Psoas muscle (tissue), 8 donors: ENCODE measurements around the gene PIGQ. TPM values are rescaled to one million over a fixed set of nuclear protein-coding genes. Genes with fewer than 3 reads are reported as not detected.

ENCODE experiments used
- ATAC-seq, 4 donors: fragments of 200-7000 bp; cut with Tn5 transposase; one replicate each; pipeline ENCODE4 v1.9.1; 2020; ENCODE audit warnings: moderate library complexity in 3 of 4, mild to moderate bottlenecking in 2 of 4
- DNase-seq, 2 donors: peaks; one replicate each; pipeline ENCODE4 v3.0.0-alpha.2; 2020
- H3K27ac ChIP-seq: fragments of 200-600 bp; one replicate; pipeline ENCODE4 v1.8.0; 2022
- H3K27me3 ChIP-seq, 3 donors: fragments of 200-600 bp in 1 of 3; one replicate each; pipeline versions ENCODE4 v1.6.1 to v1.8.0; 2013 to 2022; ENCODE audit warnings: low read length in 2 of 3, mild to moderate bottlenecking in 2 of 3, moderate library complexity in 1 of 3; ENCODE audit not compliant: insufficient read depth in 3 of 3
- H3K36me3 ChIP-seq, 2 donors: fragments of 200-600 bp in 1 of 2; one replicate each; pipeline versions ENCODE4 v1.6.1 to v1.8.0; 2013 to 2022; ENCODE audit warnings: low read depth in 1 of 2, mild to moderate bottlenecking in 1 of 2, moderate library complexity in 1 of 2; ENCODE audit not compliant: insufficient read depth in 1 of 2
- H3K4me1 ChIP-seq: fragments of 200-600 bp; one replicate; pipeline ENCODE4 v1.8.0; 2022
- H3K4me3 ChIP-seq: fragments of 200-600 bp; one replicate; pipeline ENCODE4 v1.8.0; 2022; ENCODE audit warnings: mild to moderate bottlenecking
- H3K9me3 ChIP-seq: fragments of 200-600 bp; one replicate; pipeline ENCODE4 v1.8.0; 2022
- CTCF ChIP-seq: fragments of 200-600 bp; IDR thresholded peaks from one replicate; pipeline ENCODE4 v1.8.0; 2022; ENCODE audit warnings: antibody characterized with exemption
- WGBS, 3 donors: extraction: QIAGEN DNeasy Blood & Tissue Kit; methylation state at CpG; one replicate each; pipeline versions ENCODE4 v1.1.6 to v1.1.7; 2013; 5-methylcytosine and 5-hydroxymethylcytosine counted together
- intact Hi-C, 2 donors: fragments of 100-400 bp; cut with DNase I; formaldehyde crosslinking; loops; one replicate each; pipeline versions ENCODE4 v1.11.0 to v1.14.2; 2022
- polyA plus RNA-seq, 3 donors: library from polyadenylated mRNA; stranded (reverse); fragments of 200-250 nt; gene quantifications; one replicate each; pipeline ENCODE4 v1.2.3, GENCODE V29; 2013
- total RNA-seq, 4 donors: library from RNA; stranded (reverse); fragmentation: NEBNext Ultra II Directional in 2 of 4; extraction: Animal tissue kit (Norgen Biotek cat#: 25700) in 2 of 4; gene quantifications; one replicate each; pipeline versions ENCODE4 v1.2.1 to v1.2.4, GENCODE V29; 2021 to 2023
- donor health status: healthy with polysubstance abuse.
- donor health status: DM: no; HTN: no; CAD: no; lungs with moderate emphysema.
- donor health status: Bipolar disorder and iron deficiency.
- donor health status: healthy.
- donor health status: DM: yes; HTN: yes; CAD: no.
- donor health status: DM: no; HTN: no; CAD: no.
- donor health status: DM: no; HTN: no; CAD: no.
- donor health status: DM: yes; HTN: yes; CAD: no.

The PIGQ gene
- total and polyA plus RNA-seq, 7 donors = 18.3 to 39.9 (median 26.3) TPM

GRCh38 chr16:564690-565418 is 4.9 kb upstream of the PIGQ start:
- H3K27me3 ChIP-seq = peaks cover 0 to 23% (median 11%) of the 10 kb centered on the region in 3 donors
- H3K9me3 ChIP-seq = no peaks in the 10 kb centered on the region
- WGBS, 3 donors = 81 to 82% (median 81%) methylated on average over 27 to 42 of the region's 42 CpGs
- TF ChIP-seq CTCF = no peak
- no peaks in the 10 kb centered on the region for H3K36me3 ChIP-seq
- H3K27ac ChIP-seq = no peak overlapping the region
- peaks cover 12% of the 10 kb centered on the region for H3K4me1 ChIP-seq
- DNase-seq = no peak
- no peak for ATAC-seq
- intact Hi-C loops = no loop called here
- H3K4me3 ChIP-seq = no peak overlapping the region

DNA sequence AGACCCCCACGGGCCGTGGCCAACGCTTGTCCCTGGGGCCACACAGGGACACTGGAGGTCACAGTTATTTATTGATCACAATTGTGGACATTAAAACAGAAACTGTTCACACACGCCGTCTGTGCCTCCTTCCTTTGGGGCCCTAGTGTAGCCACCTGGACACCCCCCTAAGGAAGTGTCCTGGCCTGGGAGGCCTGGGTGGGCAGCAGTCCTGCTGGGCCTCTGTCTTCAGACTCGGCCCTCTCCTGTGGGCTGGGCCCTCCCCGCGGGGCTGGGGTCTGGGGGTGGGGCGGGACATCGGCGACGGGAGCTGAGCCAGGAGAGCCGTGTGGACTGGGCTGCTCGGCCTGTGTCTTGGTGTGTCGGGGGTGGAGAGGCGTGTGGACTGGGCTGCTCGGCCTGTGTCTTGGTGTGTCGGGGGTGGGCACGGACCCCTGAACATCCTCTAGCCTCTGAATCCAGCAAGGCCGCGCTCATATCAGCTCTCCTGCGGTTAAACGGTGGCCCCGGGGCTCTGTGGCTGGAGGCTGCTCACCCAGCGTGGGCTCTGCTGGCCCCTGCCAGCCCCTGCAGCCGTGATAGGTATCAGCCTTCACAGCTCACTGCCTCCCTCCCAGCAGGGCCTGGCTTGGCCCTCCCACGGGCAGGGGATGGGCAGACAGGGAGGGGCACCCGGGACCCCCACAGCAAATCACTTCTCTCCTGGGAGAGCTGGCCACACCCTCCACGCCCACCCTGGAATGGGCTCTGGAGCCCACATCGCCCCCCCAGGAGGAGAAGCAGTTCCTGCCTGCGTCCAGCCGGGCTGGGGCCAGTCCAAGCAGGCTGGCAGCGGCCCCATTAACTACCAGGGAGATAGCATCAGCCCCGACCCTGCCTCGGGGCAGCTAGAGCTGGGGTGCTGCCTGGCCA is 4.1 kb upstream of the PIGQ start:
- H3K9me3 ChIP-seq = no peaks in the 10 kb centered on the region
- no peak for TF ChIP-seq CTCF
- DNase-seq = no peak
- H3K4me1 ChIP-seq = peaks cover 15% of the 10 kb centered on the region
- H3K27me3 ChIP-seq = peaks cover 0 to 17% (median 10%) of the 10 kb centered on the region in 3 donors
- H3K4me3 ChIP-seq = no peak overlapping the region
- intact Hi-C loops = no loop called here
- 47 to 54% (median 48%) methylated on average over 30 to 35 of the region's 35 CpGs for WGBS, 3 donors
- no peaks in the 10 kb centered on the region for H3K36me3 ChIP-seq
- no peak for ATAC-seq
- H3K27ac ChIP-seq = no peak overlapping the region

DNA sequence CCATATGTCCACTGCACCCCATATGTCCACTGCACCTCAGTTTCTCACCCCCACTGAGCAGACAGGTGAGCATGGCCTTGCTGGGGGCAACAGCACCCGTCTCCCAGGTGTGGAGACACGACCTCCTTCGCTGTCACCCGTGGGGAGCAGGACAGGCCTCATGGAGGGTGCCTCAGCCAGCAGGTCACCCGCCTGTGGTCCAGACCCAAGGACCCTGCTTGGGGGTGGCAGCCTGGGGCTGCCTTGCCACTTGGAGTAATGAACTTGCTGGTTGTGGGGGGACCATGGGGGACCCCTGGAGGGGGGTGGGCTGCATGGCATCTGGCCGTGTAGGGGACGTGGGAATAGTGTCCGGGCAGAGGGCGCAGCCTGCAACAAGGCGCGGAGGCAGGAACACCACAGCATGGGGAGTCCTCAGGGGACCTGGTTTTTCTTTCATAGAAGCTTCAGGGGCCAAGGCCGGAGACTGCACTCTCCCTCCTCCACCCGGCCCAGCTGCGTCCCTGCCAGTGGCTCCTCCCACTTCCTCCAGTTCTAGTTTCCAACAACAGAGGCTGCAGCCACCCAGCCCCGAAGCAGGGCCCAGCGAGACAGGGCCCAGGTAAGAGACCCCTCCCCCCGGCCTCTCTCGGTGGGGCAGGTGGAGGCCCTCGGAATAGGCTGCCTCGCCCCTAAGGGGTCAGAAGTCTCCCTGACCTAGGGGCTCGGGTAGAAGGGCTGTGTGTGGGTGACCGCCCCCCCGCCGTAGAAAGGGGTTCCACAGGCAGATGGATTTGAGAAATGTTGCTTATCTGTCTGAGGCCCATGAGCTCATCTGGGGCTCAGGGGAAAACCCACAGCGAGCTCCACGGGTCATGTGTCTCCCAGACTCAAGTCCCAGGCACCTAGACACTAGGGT is 3.0 kb upstream of the PIGQ start, which contains the start of gene NHLRC4:
Gene NHLRC4, plus strand, starts transcription at position 531 of the 898 bp plus-strand sequence. CDS start 1,043 bp downstream, outside the sequence.
- intact Hi-C loops = no loop called here
- ATAC-seq (peak; percentile 18 to 39 (median 25)), DNase-seq (peak; percentile 75 to 85)
- 38 to 45% (median 44%) methylated on average over 24 to 26 of the region's 26 CpGs for WGBS, 3 donors
- Histone ChIP-seq H3K27me3 (peaks cover 0 to 6% (median 4%) of the 10 kb centered on the region in 3 donors), H3K9me3 (no peaks in the 10 kb centered on the region), H3K4me1 (peaks cover 16% of the 10 kb centered on the region), H3K4me3 (peak within 1 kb of the TSS; percentile 45), H3K27ac (no peak within 1 kb of the TSS), H3K36me3 (no peaks in the 10 kb centered on the region)
- no peak for TF ChIP-seq CTCF
